ENCODE data around the gene PRPH. TPM values are rescaled to one million over a fixed set of nuclear protein-coding genes. Genes with fewer than 3 reads are reported as not detected.

PRPH gene
- total and polyA plus RNA-seq, 2 of the 13 experiments (the other 11 are each of a cell fraction or from before 2014, with no cell fraction given), result 0.12 TPM; not detected in 1

DNA sequence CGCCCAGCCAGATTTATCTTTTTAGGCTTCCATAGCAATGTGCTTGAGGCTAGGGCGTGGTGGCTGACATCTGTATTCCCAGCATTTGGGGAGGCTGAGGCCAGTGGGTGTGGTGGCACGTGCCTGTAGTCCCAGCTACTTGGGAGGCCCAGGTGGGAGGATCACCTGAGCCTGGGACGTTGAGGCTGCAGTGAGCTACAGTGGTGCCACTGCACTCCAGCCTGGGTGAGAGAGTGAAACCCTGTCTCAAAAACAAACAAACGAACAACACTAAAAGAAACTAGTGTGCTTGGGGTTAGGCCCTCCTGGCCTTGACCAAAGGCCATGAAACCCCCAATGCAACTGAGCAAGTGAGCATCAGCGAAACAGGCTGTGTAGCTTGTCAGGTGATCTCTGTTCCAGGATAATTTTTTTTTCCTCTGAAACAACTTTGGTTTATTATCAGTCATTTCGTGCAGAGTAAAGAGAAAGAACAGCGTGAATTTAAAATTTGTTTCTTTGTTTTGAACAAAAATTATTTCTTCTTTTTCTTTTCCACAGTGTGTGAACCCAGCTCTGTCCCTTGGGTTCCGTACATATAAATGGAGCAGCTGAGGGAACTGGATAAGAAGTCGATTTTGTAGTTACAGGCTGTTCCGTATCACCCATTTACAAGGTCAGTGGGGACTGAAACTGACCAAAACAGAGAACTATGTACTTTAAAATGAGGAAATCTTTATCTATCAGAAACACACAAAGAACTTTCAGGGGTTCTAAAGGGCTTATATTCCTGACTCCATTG is 38.9 kb upstream of the PRPH start (continued):
- TF ChIP-seq SRY (CRISPR knock-in tag; IDR thresholded peaks at IDR 0.05) (0 out of 2 replicates have a peak, but pooled peaks have one; percentile 48), MAFF (IDR thresholded peaks at IDR 0.05; ENCODE audit: low read depth, low read length) (no peak), ZNF83 (CRISPR knock-in tag; IDR thresholded peaks at IDR 0.05; ENCODE audit: borderline replicate concordance) (no peak), ZNF556 (CRISPR knock-in tag; IDR thresholded peaks at IDR 0.05; ENCODE audit: borderline replicate concordance) (peak; percentile 76; the same call in 1 of the 2 replicates), KAT7 (CRISPR knock-in tag; IDR thresholded peaks at IDR 0.05; ENCODE audit: borderline replicate concordance) (peak; percentile 4; the same call in 1 of the 2 replicates), NCOA2 (CRISPR knock-in tag; IDR thresholded peaks at IDR 0.05) (peak; percentile 72), RARA (CRISPR knock-in tag; IDR thresholded peaks at IDR 0.05) (peak; percentile 90), ZBTB7B (CRISPR knock-in tag; IDR thresholded peaks at IDR 0.05) (peak; percentile 93; the same call in 1 of the 2 replicates), FOXA1 (IDR thresholded peaks at IDR 0.05) (no peak), FOXA1 (CRISPR knock-in tag; IDR thresholded peaks at IDR 0.05) (peak; percentile 75), ZNF24 (IDR thresholded peaks at IDR 0.05) (no peak), MTA1 (CRISPR knock-in tag; IDR thresholded peaks at IDR 0.05; ENCODE audit: borderline replicate concordance) (peak; percentile 83; the same call in 1 of the 2 replicates), TBX2 (CRISPR knock-in tag; IDR thresholded peaks at IDR 0.05; ENCODE audit: borderline replicate concordance) (peak; percentile 65; the same call in 1 of the 2 replicates), RXRA (CRISPR knock-in tag; IDR thresholded peaks at IDR 0.05) (peak; percentile 85), ZKSCAN8 (CRISPR knock-in tag; IDR thresholded peaks at IDR 0.05; ENCODE audit: borderline replicate concordance) (peak; percentile 51; the same call in 1 of the 2 replicates), ZNF564 (CRISPR knock-in tag; IDR thresholded peaks at IDR 0.05) (no peak)
- TF ChIP-seq, protein P1, sequence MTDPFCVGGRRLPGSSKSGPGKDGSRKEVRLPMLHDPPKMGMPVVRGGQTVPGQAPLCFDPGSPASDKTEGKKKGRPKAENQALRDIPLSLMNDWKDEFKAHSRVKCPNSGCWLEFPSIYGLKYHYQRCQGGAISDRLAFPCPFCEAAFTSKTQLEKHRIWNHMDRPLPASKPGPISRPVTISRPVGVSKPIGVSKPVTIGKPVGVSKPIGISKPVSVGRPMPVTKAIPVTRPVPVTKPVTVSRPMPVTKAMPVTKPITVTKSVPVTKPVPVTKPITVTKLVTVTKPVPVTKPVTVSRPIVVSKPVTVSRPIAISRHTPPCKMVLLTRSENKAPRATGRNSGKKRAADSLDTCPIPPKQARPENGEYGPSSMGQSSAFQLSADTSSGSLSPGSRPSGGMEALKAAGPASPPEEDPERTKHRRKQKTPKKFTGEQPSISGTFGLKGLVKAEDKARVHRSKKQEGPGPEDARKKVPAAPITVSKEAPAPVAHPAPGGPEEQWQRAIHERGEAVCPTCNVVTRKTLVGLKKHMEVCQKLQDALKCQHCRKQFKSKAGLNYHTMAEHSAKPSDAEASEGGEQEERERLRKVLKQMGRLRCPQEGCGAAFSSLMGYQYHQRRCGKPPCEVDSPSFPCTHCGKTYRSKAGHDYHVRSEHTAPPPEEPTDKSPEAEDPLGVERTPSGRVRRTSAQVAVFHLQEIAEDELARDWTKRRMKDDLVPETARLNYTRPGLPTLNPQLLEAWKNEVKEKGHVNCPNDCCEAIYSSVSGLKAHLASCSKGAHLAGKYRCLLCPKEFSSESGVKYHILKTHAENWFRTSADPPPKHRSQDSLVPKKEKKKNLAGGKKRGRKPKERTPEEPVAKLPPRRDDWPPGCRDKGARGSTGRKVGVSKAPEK (CRISPR knock-in tag; IDR thresholded peaks at IDR 0.05; ENCODE audit: borderline replicate concordance), result 0 out of 2 replicates have a peak, but pooled peaks have one; percentile 55
- TF ChIP-seq, protein P2, sequence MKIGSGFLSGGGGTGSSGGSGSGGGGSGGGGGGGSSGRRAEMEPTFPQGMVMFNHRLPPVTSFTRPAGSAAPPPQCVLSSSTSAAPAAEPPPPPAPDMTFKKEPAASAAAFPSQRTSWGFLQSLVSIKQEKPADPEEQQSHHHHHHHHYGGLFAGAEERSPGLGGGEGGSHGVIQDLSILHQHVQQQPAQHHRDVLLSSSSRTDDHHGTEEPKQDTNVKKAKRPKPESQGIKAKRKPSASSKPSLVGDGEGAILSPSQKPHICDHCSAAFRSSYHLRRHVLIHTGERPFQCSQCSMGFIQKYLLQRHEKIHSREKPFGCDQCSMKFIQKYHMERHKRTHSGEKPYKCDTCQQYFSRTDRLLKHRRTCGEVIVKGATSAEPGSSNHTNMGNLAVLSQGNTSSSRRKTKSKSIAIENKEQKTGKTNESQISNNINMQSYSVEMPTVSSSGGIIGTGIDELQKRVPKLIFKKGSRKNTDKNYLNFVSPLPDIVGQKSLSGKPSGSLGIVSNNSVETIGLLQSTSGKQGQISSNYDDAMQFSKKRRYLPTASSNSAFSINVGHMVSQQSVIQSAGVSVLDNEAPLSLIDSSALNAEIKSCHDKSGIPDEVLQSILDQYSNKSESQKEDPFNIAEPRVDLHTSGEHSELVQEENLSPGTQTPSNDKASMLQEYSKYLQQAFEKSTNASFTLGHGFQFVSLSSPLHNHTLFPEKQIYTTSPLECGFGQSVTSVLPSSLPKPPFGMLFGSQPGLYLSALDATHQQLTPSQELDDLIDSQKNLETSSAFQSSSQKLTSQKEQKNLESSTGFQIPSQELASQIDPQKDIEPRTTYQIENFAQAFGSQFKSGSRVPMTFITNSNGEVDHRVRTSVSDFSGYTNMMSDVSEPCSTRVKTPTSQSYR (CRISPR knock-in tag; IDR thresholded peaks at IDR 0.05; ENCODE audit: borderline replicate concordance), result peak; percentile 91
- TF ChIP-seq, protein P3, sequence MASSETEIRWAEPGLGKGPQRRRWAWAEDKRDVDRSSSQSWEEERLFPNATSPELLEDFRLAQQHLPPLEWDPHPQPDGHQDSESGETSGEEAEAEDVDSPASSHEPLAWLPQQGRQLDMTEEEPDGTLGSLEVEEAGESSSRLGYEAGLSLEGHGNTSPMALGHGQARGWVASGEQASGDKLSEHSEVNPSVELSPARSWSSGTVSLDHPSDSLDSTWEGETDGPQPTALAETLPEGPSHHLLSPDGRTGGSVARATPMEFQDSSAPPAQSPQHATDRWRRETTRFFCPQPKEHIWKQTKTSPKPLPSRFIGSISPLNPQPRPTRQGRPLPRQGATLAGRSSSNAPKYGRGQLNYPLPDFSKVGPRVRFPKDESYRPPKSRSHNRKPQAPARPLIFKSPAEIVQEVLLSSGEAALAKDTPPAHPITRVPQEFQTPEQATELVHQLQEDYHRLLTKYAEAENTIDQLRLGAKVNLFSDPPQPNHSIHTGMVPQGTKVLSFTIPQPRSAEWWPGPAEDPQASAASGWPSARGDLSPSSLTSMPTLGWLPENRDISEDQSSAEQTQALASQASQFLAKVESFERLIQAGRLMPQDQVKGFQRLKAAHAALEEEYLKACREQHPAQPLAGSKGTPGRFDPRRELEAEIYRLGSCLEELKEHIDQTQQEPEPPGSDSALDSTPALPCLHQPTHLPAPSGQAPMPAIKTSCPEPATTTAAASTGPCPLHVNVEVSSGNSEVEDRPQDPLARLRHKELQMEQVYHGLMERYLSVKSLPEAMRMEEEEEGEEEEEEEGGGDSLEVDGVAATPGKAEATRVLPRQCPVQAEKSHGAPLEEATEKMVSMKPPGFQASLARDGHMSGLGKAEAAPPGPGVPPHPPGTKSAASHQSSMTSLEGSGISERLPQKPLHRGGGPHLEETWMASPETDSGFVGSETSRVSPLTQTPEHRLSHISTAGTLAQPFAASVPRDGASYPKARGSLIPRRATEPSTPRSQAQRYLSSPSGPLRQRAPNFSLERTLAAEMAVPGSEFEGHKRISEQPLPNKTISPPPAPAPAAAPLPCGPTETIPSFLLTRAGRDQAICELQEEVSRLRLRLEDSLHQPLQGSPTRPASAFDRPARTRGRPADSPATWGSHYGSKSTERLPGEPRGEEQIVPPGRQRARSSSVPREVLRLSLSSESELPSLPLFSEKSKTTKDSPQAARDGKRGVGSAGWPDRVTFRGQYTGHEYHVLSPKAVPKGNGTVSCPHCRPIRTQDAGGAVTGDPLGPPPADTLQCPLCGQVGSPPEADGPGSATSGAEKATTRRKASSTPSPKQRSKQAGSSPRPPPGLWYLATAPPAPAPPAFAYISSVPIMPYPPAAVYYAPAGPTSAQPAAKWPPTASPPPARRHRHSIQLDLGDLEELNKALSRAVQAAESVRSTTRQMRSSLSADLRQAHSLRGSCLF (CRISPR knock-in tag; IDR thresholded peaks at IDR 0.05; ENCODE audit: borderline replicate concordance), result no peak

Measured in HepG2 (cell line).